Tibial nerve (tissue), 4 donors: Measurements from ENCODE around the gene SLC24A3. TPM values are rescaled to one million over a fixed set of nuclear protein-coding genes. Genes with fewer than 3 reads are reported as not detected.

Source experiments
- DNase-seq, 2 donors: peaks; one replicate each; pipeline ENCODE4 v3.0.0-alpha.2; 2019; ENCODE audit warnings: low spot score in 2 of 2
- H3K27ac ChIP-seq, 4 donors: fragments of 200-600 bp; sonication (generic) in 3 of 4; one replicate each; pipeline ENCODE4 v1.5.1; 2017 to 2019; ENCODE audit warnings: mild to moderate bottlenecking in 1 of 4
- H3K27me3 ChIP-seq, 2 donors: fragments of 200-600 bp; sonication (generic) in 1 of 2; one replicate each; pipeline versions ENCODE4 v1.5.1 to v1.6.0; 2017 to 2019
- H3K36me3 ChIP-seq, 3 donors: fragments of 200-600 bp; sonication (generic); one replicate each; pipeline ENCODE4 v1.5.1; 2018 to 2019
- H3K4me1 ChIP-seq, 4 donors: fragments of 200-600 bp; sonication (generic) in 3 of 4; one replicate each; pipeline ENCODE4 v1.5.1; 2017 to 2019
- H3K4me3 ChIP-seq, 4 donors: fragments of 200-600 bp; sonication (generic) in 3 of 4; one replicate each; pipeline ENCODE4 v1.5.1; 2017 to 2019; ENCODE audit warnings: mild to moderate bottlenecking in 1 of 4, moderate library complexity in 1 of 4
- H3K9me3 ChIP-seq, 4 donors: fragments of 200-600 bp; sonication (generic) in 3 of 4; one replicate each; pipeline ENCODE4 v1.5.1; 2017 to 2019
- CTCF ChIP-seq, 5 experiments: fragments of 200-600 bp in 3 of 5; fragments of 450-650 bp in 2 of 5; sonication (generic) in 3 of 5; IDR thresholded peaks; one replicate each; pipeline ENCODE4 v1.5.1; 2016 to 2019; ENCODE audit warnings: antibody characterized with exemption in 5 of 5, mild to moderate bottlenecking in 3 of 5, moderate library complexity in 2 of 5
- EP300 ChIP-seq, 2 donors: sonication (generic); formaldehyde crosslinking; IDR thresholded peaks; one replicate each; pipeline ENCODE4 v1.6.1; 2017; ENCODE audit warnings: antibody characterized with exemption in 2 of 2, mild to moderate bottlenecking in 1 of 2
- POLR2A ChIP-seq, 2 donors: fragments of 450-650 bp; IDR thresholded peaks; one replicate each; pipeline ENCODE4 v1.6.1; 2017; ENCODE audit warnings: antibody characterized with exemption in 2 of 2, mild to moderate bottlenecking in 2 of 2, moderate library complexity in 2 of 2
- WGBS, 2 donors: methylation state at CpG; one replicate each; pipeline ENCODE4 v1.1.5; 2018; 5-methylcytosine and 5-hydroxymethylcytosine counted together
- total RNA-seq, 4 donors: library from RNA; depleted of rRNA; stranded (reverse); fragments of >200 nt; gene quantifications; one replicate each; pipeline ENCODE4 v1.1.0, GENCODE V29; 2016

Gene SLC24A3
- total RNA-seq, 4 donors from 2014 or later, result 1.3 to 4.0 (median 2.7) TPM

GRCh38 chr20:19392344-19393130 lies 180.1 kb downstream of the SLC24A3 start:
- Histone ChIP-seq H3K4me1 (no peaks in the 10 kb centered on the region), H3K4me3 (no peak overlapping the region), H3K36me3 (no peaks in the 10 kb centered on the region), H3K27me3 (no peaks in the 10 kb centered on the region), H3K27ac (no peak overlapping the region), H3K9me3 (peaks cover 0 to 11% (median 0%) of the 10 kb centered on the region in 4 donors)
- TF ChIP-seq EP300 (IDR thresholded peaks at IDR 0.05) (no peak), CTCF (IDR thresholded peaks at IDR 0.05) (no peak), POLR2A (IDR thresholded peaks at IDR 0.05) (no peak)
- no peak for DNase-seq
- 91 to 96% methylated on average over 2 of the region's 2 CpGs for WGBS, 2 donors

- Histone ChIP-seq H3K4me1 (no peaks in the 10 kb centered on the region), H3K36me3 (no peaks in the 10 kb centered on the region), H3K9me3 (peaks cover 0 to 11% (median 3%) of the 10 kb centered on the region in 4 donors), H3K27me3 (no peaks in the 10 kb centered on the region), H3K27ac (no peak overlapping the region), H3K4me3 (no peak overlapping the region)
- WGBS, 2 donors, result 54 to 72% methylated on average over 3 of the region's 3 CpGs
- DNase-seq, result no peak
- TF ChIP-seq CTCF (IDR thresholded peaks at IDR 0.05) (no peak), POLR2A (IDR thresholded peaks at IDR 0.05) (no peak), EP300 (IDR thresholded peaks at IDR 0.05) (no peak)
These were observed 184.1 kb downstream of the SLC24A3 start for GRCh38 chr20:19396460-19397081.

GRCh38 chr20:19397226-19397625 lies 184.8 kb downstream of the SLC24A3 start:
- H3K4me1 ChIP-seq, result no peaks in the 10 kb centered on the region
- no peak for DNase-seq
- H3K27me3 ChIP-seq, result no peaks in the 10 kb centered on the region
- H3K27ac ChIP-seq, result no peak overlapping the region
- WGBS, 2 donors, result 91 to 95% methylated on average over 3 of the region's 3 CpGs
- no peak for TF ChIP-seq EP300 (IDR thresholded peaks at IDR 0.05)
- TF ChIP-seq CTCF (IDR thresholded peaks at IDR 0.05), result no peak
- TF ChIP-seq POLR2A (IDR thresholded peaks at IDR 0.05), result no peak
- H3K9me3 ChIP-seq, result peaks cover 0 to 11% (median 3%) of the 10 kb centered on the region in 4 donors
- H3K4me3 ChIP-seq, result no peak overlapping the region
- no peaks in the 10 kb centered on the region for H3K36me3 ChIP-seq

GRCh38 chr20:19397666-19398065 lies 185.2 kb downstream of the SLC24A3 start:
- Histone ChIP-seq H3K27ac (no peak overlapping the region), H3K27me3 (no peaks in the 10 kb centered on the region), H3K9me3 (peaks cover 0 to 11% (median 3%) of the 10 kb centered on the region in 4 donors), H3K4me1 (no peaks in the 10 kb centered on the region), H3K4me3 (no peak overlapping the region), H3K36me3 (no peaks in the 10 kb centered on the region)
- no peak for DNase-seq
- no peak for TF ChIP-seq POLR2A (IDR thresholded peaks at IDR 0.05)
- no peak for TF ChIP-seq CTCF (IDR thresholded peaks at IDR 0.05)
- TF ChIP-seq EP300 (IDR thresholded peaks at IDR 0.05), result no peak
- WGBS, 2 donors, result 23 to 34% methylated on average over 1 of the region's 1 CpG

- H3K9me3 ChIP-seq, result peaks cover 0 to 11% (median 3%) of the 10 kb centered on the region in 4 donors
- DNase-seq, result no peak
- WGBS, 2 donors, result 74 to 77% methylated on average over 4 of the region's 4 CpGs
- TF ChIP-seq CTCF (IDR thresholded peaks at IDR 0.05), result no peak
- TF ChIP-seq EP300 (IDR thresholded peaks at IDR 0.05), result no peak
- TF ChIP-seq POLR2A (IDR thresholded peaks at IDR 0.05), result no peak
- no peaks in the 10 kb centered on the region for H3K4me1 ChIP-seq
- no peaks in the 10 kb centered on the region for H3K27me3 ChIP-seq
- no peaks in the 10 kb centered on the region for H3K36me3 ChIP-seq
- H3K27ac ChIP-seq, result no peak overlapping the region
- no peak overlapping the region for H3K4me3 ChIP-seq
These were observed 188.7 kb downstream of the SLC24A3 start for GRCh38 chr20:19401096-19401495.
